Stimulated activated CD4-positive, alpha-beta T cell treated with anti-CD3 and anti-CD28 coated beads, Interleukin-2, amount 100 ng/mL, for 24 hours (primary cell): ENCODE data around the gene ZNF674.

ENCODE experiments used
- DNase-seq, 2 donors: peaks; one replicate each; pipeline ENCODE4 v3.0.0-alpha.2; 2020

ZNF674 gene

DNA sequence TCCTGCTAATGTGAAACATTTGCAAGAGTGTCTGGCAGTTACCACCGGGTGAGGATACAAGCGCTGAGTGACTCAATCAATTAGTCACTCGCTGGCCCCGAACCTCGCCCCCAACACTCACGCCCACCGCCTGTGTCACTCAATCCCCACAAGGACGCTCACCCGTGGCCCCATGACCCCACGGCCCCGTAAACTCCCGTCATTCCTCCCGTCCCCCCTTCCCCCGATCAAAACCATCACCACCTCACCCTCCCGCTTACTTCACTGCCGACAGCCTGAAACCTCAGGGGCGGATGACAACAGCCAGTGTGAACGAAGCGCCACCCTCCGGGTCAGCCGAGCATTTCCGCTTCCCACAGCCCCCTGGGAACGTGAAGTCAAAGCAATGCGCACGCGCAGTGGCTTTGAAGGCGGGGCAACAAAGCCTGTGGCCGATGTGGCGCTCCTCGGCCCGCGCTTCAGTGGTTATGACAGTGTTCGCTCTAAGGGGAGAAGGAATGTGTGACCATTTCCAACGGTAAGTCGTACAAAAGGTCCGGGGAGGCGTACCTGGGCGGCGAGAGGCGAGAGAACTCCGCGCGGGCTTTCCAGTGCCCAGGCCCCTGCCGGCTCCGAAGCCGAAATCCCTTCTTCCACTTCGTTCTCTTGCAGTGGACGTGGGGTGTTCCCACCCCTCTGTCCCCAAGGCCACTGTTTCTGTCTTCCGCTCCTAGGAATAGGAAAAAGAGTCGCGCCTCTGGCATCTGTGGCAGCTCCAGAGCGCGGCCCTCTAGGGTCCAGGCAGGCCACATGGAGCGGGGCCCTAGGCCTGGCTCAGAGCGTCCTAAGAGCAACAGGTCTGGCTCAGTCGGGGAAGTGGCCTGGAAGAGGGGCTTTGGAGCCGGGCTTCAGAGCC lies at the start of gene ZNF674:
Gene ZNF674, minus strand, starts transcription at position 311 of the 895 bp plus-strand sequence. CDS start 3,334 bp downstream, outside the sequence.
- DNase-seq = peak; percentile 92 to 94

DNA sequence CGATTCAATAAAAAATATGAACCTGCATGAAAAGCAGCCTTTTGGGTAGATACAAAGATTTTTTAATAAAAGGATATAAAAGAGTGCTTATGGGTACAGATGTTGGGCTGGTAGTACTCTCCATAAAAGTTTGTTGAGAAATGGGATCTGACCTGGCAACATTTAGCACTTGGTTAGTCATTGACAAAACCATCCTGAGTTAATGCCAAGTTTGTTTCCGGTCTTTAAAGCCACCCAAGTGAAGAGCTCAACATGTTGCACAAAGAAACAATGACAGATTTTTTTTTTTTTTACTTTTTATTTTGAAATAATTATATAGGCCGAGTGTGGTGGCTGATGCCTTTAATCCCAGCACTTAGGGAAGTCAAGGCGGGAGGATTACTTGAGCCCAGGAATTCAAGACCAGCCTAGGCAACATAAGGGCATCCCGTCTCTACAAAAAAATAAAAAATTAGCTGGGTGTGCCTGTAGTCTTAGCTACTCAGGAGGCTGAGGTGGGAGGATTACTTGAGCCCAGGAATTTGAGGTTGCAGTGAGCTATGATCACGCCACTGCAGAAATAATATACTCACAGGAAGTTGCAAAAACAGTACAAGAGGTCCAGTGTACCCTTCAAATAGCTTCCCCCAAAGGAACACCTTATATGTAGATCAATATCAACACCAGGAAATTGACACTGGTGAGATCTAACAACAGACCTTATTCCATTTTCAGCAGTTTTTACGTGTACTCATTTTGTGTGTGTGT lies 44.9 kb upstream of the ZNF674 start:
- no peak for DNase-seq

DNA sequence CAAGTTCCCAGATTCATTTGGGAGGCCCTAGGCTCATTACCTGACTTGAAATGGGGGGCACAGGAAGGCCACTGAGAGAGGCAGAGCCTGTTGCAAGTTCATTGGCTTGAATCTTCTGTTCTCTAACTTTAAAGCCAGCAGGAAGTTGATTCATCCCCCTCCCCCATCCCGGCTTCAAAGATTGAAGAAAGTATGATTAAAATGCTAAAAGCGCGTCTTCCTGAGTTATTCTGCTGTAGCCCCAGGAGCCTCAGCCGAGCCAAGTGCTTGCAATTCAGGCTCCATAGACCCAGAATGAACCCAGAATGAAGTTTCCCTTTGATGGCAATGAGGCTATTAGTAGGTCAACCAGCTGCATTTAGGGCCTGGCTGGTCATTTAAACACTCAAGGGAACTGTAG lies 43.0 kb upstream of the ZNF674 start:
- peak; percentile 32 to 47 for DNase-seq

- DNase-seq = no peak
Measured at GRCh38 chrX:46587753-46588171, 42.5 kb upstream of the ZNF674 start.

GRCh38 chrX:46587158-46587557 lies 41.9 kb upstream of the ZNF674 start:
- peak in 1 of 2 donors; percentile 13 for DNase-seq

DNA sequence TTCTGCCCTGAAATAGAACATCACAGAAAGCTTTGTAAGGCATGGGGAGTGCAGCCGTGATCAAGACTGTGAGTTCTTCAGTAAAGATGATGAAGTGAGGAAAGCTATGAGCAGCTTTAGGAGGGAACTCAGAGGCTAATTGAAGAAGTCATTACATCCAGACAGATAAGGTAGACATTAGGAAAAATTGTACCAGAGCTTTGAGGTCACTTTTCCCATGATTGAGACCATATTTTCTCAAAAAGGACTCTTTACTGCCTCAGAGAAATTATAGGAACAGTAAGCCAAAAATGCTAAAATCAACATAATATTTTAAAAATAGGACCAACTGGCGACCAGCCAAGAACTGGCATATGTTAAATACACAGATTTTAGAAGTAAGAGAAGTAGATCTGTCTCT lies 39.5 kb upstream of the ZNF674 start:
- DNase-seq = no peak

DNA sequence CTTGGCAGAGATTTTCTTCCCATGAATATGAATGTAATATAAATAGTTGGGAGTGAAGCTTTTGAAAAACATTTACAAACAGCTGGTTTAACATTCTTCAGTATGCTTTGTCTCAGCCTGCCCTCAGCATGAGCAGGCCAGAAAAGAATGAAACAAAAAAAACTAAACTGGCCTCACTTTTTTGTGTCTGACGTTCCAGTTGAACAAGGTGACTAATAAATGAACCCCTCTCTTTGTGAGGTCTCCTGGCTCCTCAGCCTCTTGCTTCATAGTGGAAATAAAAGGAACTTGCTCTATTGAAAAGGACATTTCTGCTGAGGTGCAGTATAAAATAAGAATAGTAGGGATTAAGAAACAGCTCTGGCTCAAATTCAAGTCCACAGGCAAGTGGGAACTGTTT lies 37.7 kb upstream of the ZNF674 start:
- DNase-seq = no peak

- no peak for DNase-seq
Measured at GRCh38 chrX:46582325-46582724, 37.1 kb upstream of the ZNF674 start.

- no peak for DNase-seq
Measured at GRCh38 chrX:46580613-46581012, 35.4 kb upstream of the ZNF674 start.

DNA sequence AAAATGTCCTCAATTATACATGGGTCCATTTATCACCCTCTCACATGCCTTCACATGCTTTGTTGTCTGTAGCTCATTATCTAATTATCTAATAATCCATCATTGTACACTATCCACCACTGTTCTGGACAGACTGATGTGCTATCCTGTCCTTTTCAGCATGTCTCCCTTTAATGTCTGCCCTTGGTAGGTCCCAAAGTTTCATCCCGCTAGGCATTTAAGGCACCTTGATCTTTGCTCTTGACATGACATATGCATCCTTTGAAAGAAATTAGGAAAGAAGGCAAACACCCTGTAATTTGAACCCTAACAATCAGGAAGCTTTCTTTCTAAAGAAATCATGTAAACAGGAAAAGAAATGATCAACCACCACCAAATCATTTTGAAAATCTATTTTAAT lies 34.0 kb upstream of the ZNF674 start:
- no peak for DNase-seq

DNA sequence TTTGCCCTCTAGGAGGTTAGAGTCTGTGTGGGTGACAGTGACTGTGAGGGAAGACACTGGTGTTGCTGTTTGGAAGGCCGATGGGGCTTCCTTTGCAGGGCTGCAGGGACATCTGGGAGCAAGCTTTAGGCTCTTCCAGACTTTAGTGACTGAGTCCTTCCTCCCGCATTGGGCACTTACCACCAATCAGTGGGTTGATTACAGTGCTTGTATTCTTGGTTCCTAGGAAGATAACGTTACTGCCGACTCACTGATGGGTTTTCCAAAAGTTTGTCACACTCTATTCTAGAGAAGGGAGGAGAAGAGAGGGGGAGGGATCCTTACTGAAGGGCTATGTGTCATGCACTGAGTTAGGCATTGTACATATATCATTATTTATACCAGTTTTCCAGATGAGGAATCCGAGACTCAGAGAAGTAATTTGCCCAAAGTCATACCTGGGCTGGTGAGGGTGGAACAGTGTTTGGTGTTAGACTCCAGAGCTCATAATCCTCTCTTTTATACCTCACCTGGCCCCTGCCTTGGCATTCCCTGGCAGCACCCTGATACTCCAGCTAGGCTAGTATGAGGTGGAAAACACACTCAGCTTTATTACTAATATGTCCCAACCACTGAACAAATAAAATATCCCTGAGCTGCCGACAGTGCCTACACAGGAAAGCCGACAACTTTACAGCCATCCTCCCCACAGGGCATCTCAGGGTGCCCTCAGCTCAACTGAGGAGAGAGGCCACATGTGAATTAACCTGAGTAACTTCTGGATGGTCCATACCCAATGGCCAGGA lies 32.2 kb upstream of the ZNF674 start:
- DNase-seq = no peak

- DNase-seq = no peak
Measured at GRCh38 chrX:46576458-46576857, 31.2 kb upstream of the ZNF674 start.

DNA sequence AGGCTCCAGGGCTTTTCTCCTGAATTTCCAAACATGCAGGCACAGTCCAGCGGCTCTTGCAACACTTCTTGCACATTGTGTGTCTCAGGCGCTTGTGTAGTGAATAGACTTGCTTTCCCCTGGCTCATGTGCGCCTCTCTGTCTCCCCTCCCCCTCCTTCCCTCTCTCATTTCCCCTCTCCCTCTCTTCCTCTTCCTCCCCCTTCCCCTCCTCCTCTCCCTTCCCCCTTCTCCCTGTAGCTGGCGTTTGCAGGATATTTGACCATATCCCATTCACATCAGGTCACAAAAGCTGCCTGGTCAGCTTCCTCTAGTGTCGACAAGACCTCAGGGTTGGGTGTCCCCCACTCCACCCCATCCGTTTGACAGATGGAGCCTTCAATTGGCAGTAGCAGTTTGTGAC lies 30.8 kb upstream of the ZNF674 start:
- no peak for DNase-seq

DNA sequence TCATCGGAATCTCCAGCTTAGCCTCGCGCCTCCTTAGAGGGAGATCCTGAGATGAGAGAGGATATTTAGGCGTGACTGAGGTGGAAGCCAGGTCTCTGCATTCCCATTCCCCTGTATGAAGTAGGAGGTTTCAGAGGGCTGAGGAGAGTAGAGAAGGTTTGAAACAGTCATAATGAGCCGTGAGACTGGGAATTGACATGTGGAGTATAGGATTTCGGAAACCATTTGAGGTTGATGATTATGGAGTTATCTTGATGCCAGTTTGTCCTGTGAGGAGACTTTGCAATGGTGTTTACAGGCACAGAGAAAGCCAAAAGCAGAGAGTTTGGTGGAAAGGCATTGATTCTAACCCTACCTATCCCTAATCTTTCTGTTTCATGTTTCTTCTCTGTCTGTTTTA lies 30.4 kb upstream of the ZNF674 start:
- no peak for DNase-seq

DNA sequence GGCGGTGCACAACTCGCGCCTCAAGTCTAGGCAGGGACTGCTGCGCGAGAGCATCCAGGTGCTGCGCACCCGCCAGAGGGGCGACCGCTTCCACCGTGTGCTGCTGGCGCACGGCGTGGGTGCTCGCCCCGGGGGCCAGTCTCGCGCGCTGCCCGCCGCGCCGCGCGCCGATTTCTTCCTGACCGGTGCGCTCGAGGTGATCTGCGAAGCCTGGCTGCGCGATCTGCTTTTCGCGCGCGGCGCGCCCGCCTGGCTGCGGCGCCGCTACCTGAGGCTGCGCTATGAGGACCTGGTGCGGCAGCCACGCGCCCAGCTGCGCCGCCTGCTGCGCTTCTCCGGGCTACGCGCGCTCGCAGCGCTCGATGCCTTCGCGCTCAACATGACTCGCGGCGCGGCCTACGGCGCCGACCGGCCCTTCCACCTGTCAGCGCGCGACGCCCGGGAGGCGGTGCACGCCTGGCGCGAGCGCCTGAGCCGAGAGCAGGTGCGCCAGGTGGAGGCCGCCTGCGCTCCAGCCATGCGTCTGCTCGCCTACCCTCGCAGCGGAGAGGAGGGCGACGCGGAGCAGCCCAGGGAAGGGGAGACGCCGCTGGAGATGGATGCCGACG lies 29.7 kb upstream of the ZNF674 start:
- peak; percentile 32 to 41 for DNase-seq

DNA sequence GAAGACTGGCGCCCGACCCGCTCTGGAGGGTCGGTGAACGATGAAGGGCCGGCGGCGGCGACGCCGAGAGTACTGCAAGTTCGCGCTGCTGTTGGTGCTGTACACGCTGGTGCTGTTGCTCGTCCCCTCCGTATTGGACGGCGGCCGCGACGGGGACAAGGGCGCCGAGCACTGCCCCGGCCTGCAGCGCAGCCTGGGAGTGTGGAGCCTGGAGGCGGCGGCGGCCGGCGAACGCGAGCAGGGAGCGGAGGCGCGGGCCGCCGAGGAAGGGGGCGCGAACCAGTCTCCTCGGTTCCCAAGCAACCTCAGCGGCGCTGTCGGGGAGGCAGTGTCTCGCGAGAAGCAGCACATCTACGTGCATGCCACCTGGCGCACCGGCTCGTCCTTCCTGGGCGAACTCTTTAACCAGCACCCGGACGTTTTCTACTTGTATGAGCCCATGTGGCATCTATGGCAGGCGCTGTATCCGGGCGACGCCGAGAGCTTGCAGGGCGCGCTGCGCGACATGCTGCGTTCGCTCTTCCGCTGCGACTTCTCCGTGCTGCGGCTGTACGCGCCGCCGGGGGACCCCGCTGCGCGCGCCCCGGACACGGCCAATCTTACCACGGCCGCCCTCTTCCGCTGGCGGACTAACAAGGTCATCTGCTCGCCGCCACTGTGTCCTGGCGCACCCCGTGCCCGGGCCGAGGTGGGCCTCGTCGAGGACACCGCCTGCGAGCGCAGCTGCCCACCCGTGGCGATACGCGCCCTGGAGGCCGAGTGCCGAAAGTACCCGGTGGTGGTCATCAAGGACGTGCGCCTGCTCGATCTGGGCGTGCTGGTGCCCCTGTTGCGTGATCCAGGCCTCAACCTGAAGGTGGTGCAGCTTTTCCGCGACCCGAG lies 28.9 kb upstream of the ZNF674 start:
- peak; percentile 51 to 59 for DNase-seq

DNA sequence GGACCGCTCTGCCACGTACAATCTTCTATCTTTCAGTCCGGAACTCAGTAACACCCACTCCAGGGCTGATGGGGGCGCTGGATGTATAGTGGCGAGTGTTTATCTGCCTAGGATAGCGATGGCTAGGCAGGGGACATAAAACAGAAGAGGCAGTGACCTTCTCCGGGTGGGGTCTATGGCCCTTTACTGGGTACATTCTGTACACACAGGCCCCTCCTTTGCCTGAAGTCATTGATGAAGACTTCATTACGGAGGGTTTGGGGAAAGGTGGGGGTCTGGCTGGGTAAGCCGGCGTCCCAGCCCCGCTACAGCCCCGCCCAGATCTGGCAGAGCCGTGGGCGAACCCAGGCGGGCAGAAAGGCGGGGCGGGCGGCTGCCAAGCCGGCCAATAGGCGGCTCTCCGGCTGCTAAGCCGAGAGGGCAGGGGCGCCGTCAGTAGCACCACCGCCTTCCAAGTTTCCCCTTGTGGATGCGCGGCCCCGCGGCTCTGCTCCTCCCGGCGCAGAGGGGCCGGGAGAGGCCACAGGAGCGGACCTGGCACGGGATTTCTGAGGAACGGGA lies 28.2 kb upstream of the ZNF674 start, which contains the start of gene CHST7:
Gene CHST7, plus strand, starts transcription at position 435 of the 561 bp plus-strand sequence. CDS start 167 bp downstream, outside the sequence.
- peak; percentile 57 to 65 for DNase-seq

GRCh38 chrX:46572340-46572936 lies 27.2 kb upstream of the ZNF674 start:
- DNase-seq = peak; percentile 36 to 52

GRCh38 chrX:46571423-46572339 lies 26.5 kb upstream of the ZNF674 start:
- peak in 1 of 2 donors; percentile 10 for DNase-seq

DNA sequence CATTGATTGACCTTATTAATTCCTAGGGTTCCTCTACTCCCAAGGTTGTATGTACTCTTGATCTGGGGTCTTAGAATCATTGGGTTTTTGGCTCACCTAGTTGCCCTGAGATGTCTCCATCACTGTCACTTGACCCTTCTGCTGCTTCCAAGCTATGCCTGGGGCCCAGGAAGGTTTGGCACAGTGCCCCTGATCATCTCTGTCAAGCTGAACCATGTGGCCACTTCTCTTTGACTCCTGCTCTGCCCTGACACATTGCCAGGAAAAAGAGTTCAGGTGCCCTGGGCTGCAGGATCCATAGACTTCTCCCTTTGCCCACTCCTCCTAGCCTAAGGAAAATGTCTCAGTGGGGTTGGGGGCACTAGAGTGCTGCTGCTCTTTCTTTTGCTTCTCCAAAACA lies 24.4 kb upstream of the ZNF674 start:
- DNase-seq = no peak
